AG20443 (cell line): Measurements from ENCODE around the gene ERVK3-1.

Experiments used
- DNase-seq: peaks from one replicate; pipeline ENCODE4 v3.0.0; 2012; ENCODE audit warnings: low spot score, mixed read lengths

The ERVK3-1 gene

GRCh38 chr19:58364146-58364545, 59.0 kb downstream of the ERVK3-1 start:
- no peak for DNase-seq
